K562 (cell line): Measurements from ENCODE around the gene DCTN2. TPM values are rescaled to one million over a fixed set of nuclear protein-coding genes. Genes with fewer than 3 reads are reported as not detected.
A peak's percentile ranks its signal among the peaks of the same experiment; 100 is the strongest.

Experiments used
- CHD1 ChIP-seq: fragments of 200-600 bp; sonication (generic); IDR thresholded peaks from one replicate; pipeline ENCODE4 v1.6.1; 2012; ENCODE audit warnings: mild to moderate bottlenecking, moderate library complexity, low read length, inconsistent platforms
- EGR1 ChIP-seq: fragments of 450-650 bp; conservative IDR thresholded peaks from 2 replicates; pipeline ENCODE4 v1.6.1; 2017; ENCODE audit warnings: mild to moderate bottlenecking
- ELF4 ChIP-seq: fragments of 450-650 bp; formaldehyde crosslinking; IDR thresholded peaks from 2 replicates; pipeline ENCODE4 v1.4.0; 2022; ENCODE audit warnings: missing genetic modification characterization
- ETS1 ChIP-seq: conservative IDR thresholded peaks from 2 replicates; pipeline ENCODE4 v1.6.1; 2011; ENCODE audit warnings: low read depth, mild to moderate bottlenecking, low read length; ENCODE audit not compliant: control insufficient read depth
- HSF4 ChIP-seq: fragments of 250-450 bp; sonication (Bioruptor Pico); IDR thresholded peaks from 2 replicates; pipeline ENCODE4 v2.1.2; 2022; ENCODE audit warnings: mild to moderate bottlenecking, moderate library complexity, borderline replicate concordance
- MEIS2 ChIP-seq: fragments of 450-650 bp; IDR thresholded peaks from 2 replicates; pipeline ENCODE4 v1.6.1; 2014; ENCODE audit warnings: mild to moderate bottlenecking; ENCODE audit not compliant: partially characterized antibody
- POLR3A ChIP-seq: IDR thresholded peaks from 2 replicates; pipeline ENCODE4 v1.6.1; 2011; ENCODE audit warnings: borderline replicate concordance, mild to moderate bottlenecking, moderate library complexity; ENCODE audit not compliant: insufficient read length, insufficient read depth; ENCODE audit errors: extremely low read depth
- RBFOX2 ChIP-seq: fragments of 200-400 bp; formaldehyde crosslinking; IDR thresholded peaks from 2 replicates; pipeline ENCODE4 v1.6.1; 2017; ENCODE audit warnings: low read depth, mild to moderate bottlenecking, low read length, moderate library complexity
- RBM22 ChIP-seq: fragments of 200-400 bp; formaldehyde crosslinking; IDR thresholded peaks from 2 replicates; pipeline ENCODE4 v1.6.1; 2018; ENCODE audit warnings: low read length, low read depth; ENCODE audit not compliant: poor library complexity, severe bottlenecking
- RBM25 ChIP-seq: fragments of 200-400 bp; formaldehyde crosslinking; IDR thresholded peaks from 2 replicates; pipeline ENCODE4 v1.6.1; 2018; ENCODE audit warnings: low read length, low read depth, moderate library complexity; ENCODE audit not compliant: severe bottlenecking
- TEAD4 ChIP-seq, 2 experiments: sonication (generic) in 1 of 2; formaldehyde crosslinking in 1 of 2; IDR thresholded peaks; 2 replicates each; pipeline versions ENCODE4 v1.6.1 to v1.8.0; 2012 to 2022; ENCODE audit warnings: borderline replicate concordance in 1 of 2, inconsistent platforms in 1 of 2, low read length in 1 of 2, mild to moderate bottlenecking in 1 of 2, missing genetic modification reagents in 1 of 2
- ZNF551 ChIP-seq: fragments of 250-450 bp; sonication (Bioruptor Pico); IDR thresholded peaks from 2 replicates; pipeline ENCODE4 v1.5.0; 2021; ENCODE audit warnings: mild to moderate bottlenecking, moderate library complexity
- polyA plus RNA-seq, 8 experiments: library from polyadenylated mRNA; depleted of rRNA in 4 of 8; stranded (reverse) in 5 of 8; unstranded in 3 of 8; fragments of >200 nt; fragmentation: Nextera tagmentation in 2 of 8; fragmentation: Illumina TruSeq in 1 of 8; extraction: Ambion mirVana in 2 of 8; extraction: Trizol in 1 of 8; gene quantifications; 2 replicates each; pipeline versions ENCODE4 v1.2.1 to v1.2.3, GENCODE V29; 2011 to 2014; ENCODE audit warnings: inconsistent platforms in 1 of 8, missing spikeins in 1 of 8
- total RNA-seq, 7 experiments: library from RNA; depleted of rRNA in 6 of 7; stranded (reverse); fragments of >200 nt in 6 of 7; fragmentation: Illumina TruSeq in 2 of 7; extraction: Trizol in 2 of 7; gene quantifications; 2 replicates each; pipeline versions ENCODE4 v1.2.1 to v1.2.3, GENCODE V29; 2011 to 2021; ENCODE audit warnings: low replicate concordance in 1 of 7
- TF ChIP-seq, protein P1 (sequence below), 2 experiments: fragments of 450-650 bp; formaldehyde crosslinking in 1 of 2; IDR thresholded peaks; 2 replicates each; pipeline versions ENCODE4 v1.4.0 to v1.6.1; 2014 to 2020; ENCODE audit warnings: mild to moderate bottlenecking in 2 of 2, borderline replicate concordance in 1 of 2, low read depth in 1 of 2
- TF ChIP-seq, protein P2 (sequence below): IDR thresholded peaks from 2 replicates; pipeline ENCODE4 v1.6.1; 2011; ENCODE audit warnings: borderline replicate concordance, low read depth, mild to moderate bottlenecking, moderate library complexity, low read length; ENCODE audit not compliant: insufficient read depth, poor library complexity, severe bottlenecking

DCTN2 gene
- total and polyA plus RNA-seq, 9 of the 15 experiments (the other 6 are each of a cell fraction or from before 2014, with no cell fraction given), result 43.6 to 270 (median 125) TPM

- TF ChIP-seq, protein P1, sequence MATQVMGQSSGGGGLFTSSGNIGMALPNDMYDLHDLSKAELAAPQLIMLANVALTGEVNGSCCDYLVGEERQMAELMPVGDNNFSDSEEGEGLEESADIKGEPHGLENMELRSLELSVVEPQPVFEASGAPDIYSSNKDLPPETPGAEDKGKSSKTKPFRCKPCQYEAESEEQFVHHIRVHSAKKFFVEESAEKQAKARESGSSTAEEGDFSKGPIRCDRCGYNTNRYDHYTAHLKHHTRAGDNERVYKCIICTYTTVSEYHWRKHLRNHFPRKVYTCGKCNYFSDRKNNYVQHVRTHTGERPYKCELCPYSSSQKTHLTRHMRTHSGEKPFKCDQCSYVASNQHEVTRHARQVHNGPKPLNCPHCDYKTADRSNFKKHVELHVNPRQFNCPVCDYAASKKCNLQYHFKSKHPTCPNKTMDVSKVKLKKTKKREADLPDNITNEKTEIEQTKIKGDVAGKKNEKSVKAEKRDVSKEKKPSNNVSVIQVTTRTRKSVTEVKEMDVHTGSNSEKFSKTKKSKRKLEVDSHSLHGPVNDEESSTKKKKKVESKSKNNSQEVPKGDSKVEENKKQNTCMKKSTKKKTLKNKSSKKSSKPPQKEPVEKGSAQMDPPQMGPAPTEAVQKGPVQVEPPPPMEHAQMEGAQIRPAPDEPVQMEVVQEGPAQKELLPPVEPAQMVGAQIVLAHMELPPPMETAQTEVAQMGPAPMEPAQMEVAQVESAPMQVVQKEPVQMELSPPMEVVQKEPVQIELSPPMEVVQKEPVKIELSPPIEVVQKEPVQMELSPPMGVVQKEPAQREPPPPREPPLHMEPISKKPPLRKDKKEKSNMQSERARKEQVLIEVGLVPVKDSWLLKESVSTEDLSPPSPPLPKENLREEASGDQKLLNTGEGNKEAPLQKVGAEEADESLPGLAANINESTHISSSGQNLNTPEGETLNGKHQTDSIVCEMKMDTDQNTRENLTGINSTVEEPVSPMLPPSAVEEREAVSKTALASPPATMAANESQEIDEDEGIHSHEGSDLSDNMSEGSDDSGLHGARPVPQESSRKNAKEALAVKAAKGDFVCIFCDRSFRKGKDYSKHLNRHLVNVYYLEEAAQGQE (IDR thresholded peaks at IDR 0.05; ENCODE audit: borderline replicate concordance), result no peak
- TF ChIP-seq, protein P1 (CRISPR knock-in tag; IDR thresholded peaks at IDR 0.05; ENCODE audit: low read depth), result no peak
- TF ChIP-seq MEIS2, result no peak
- peak; percentile 29 for TF ChIP-seq CHD1
- TF ChIP-seq, protein P2, sequence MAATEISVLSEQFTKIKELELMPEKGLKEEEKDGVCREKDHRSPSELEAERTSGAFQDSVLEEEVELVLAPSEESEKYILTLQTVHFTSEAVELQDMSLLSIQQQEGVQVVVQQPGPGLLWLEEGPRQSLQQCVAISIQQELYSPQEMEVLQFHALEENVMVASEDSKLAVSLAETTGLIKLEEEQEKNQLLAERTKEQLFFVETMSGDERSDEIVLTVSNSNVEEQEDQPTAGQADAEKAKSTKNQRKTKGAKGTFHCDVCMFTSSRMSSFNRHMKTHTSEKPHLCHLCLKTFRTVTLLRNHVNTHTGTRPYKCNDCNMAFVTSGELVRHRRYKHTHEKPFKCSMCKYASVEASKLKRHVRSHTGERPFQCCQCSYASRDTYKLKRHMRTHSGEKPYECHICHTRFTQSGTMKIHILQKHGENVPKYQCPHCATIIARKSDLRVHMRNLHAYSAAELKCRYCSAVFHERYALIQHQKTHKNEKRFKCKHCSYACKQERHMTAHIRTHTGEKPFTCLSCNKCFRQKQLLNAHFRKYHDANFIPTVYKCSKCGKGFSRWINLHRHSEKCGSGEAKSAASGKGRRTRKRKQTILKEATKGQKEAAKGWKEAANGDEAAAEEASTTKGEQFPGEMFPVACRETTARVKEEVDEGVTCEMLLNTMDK, result no peak
- no peak for TF ChIP-seq RBM25
- TF ChIP-seq EGR1, result no peak
- peak; percentile 36 for TF ChIP-seq RBFOX2
- no peak for TF ChIP-seq POLR3A
- no peak for TF ChIP-seq ETS1
- TF ChIP-seq HSF4 (CRISPR knock-in tag), result no peak
- no peak for TF ChIP-seq ZNF551 (CRISPR knock-in tag)
- TF ChIP-seq ELF4 (CRISPR knock-in tag), result no peak
- no peak for TF ChIP-seq RBM22
- no peak for TF ChIP-seq TEAD4 (IDR thresholded peaks at IDR 0.05; ENCODE audit: low read length)
- no peak for TF ChIP-seq TEAD4 (CRISPR knock-in tag; IDR thresholded peaks at IDR 0.05; ENCODE audit: borderline replicate concordance)
Observed at GRCh38 chr12:57523706-57524614, 23.0 kb downstream of the DCTN2 start (continued).
